22Rv1 (cell line): ENCODE results near the gene RNF11.

Experiments
- H3K27ac ChIP-seq: fragments of 450-650 bp; 2 replicates; pipeline ENCODE4 v1.5.1; 2017
- ZFX ChIP-seq: fragments of 450-650 bp; IDR thresholded peaks from 2 replicates; pipeline ENCODE4 v1.6.1; 2017; ENCODE audit warnings: antibody characterized with exemption, borderline replicate concordance
- TF ChIP-seq, protein P1 (sequence below): fragments of 450-650 bp; IDR thresholded peaks from 2 replicates; pipeline ENCODE4 v1.5.1; 2017; ENCODE audit warnings: mild to moderate bottlenecking

RNF11 gene

DNA sequence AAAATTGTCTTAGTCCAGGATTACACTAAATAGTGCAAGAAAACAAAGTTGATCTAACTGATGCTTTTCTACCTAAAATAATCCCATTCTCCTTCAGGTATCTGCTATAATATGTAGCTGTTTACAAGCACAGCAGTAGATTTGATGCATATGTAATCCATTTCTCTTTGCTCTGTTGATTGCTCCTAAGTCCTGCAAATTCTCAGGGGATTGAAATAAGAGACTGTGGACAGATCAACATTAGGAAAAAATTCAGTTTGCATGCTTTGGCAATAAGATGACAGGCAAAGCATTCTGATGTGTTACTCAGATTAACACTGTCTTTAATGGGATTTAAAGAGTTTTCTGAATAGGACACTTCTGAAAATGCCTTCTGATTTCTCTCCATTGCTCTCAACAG is 34.7 kb downstream of the RNF11 start:
- TF ChIP-seq ZFX, result no peak
- TF ChIP-seq, protein P1, sequence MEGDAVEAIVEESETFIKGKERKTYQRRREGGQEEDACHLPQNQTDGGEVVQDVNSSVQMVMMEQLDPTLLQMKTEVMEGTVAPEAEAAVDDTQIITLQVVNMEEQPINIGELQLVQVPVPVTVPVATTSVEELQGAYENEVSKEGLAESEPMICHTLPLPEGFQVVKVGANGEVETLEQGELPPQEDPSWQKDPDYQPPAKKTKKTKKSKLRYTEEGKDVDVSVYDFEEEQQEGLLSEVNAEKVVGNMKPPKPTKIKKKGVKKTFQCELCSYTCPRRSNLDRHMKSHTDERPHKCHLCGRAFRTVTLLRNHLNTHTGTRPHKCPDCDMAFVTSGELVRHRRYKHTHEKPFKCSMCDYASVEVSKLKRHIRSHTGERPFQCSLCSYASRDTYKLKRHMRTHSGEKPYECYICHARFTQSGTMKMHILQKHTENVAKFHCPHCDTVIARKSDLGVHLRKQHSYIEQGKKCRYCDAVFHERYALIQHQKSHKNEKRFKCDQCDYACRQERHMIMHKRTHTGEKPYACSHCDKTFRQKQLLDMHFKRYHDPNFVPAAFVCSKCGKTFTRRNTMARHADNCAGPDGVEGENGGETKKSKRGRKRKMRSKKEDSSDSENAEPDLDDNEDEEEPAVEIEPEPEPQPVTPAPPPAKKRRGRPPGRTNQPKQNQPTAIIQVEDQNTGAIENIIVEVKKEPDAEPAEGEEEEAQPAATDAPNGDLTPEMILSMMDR, result no peak
- no peak overlapping the region for H3K27ac ChIP-seq

DNA sequence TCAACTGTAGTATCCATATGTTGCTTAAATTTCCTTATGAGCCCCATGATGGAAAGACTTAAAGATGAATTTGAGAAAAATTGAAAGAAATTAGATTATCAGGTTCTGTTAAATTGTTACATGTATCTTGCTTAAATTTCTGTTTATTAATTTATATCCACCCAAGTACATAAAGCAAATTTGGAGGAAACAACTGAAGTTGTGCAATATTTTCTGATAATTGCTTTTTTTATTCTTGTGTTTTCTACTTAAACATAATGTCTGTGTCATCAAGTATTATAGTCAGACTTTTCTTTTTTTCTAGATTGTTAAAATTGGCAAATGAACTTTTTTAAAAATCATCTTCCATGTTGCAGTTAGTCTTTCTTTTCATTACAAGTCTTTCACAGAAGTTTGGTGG is 36.8 kb downstream of the RNF11 start:
- no peak for TF ChIP-seq ZFX
- TF ChIP-seq, protein P1, result no peak
- no peak overlapping the region for H3K27ac ChIP-seq

DNA sequence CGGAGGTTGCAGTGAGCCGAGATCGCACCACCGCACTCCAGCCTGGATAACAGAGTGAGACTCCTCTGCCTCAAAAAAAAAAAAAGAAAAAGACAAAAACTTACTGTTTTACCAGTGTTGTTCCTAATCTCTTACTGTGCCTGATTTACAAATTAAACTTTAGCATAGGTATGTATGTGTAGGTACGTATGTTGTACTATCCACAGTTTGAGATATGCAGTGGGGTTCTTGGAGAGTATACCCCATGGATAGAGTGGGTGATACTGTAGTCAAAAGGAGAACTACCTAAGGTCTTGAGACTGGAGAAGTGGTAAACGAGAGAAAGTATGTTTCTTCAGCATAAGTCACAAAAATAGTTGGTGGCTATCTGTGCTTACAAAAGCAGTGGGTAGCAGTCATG is 38.6 kb downstream of the RNF11 start:
- TF ChIP-seq, protein P1, result no peak
- no peak for TF ChIP-seq ZFX
- no peak overlapping the region for H3K27ac ChIP-seq

DNA sequence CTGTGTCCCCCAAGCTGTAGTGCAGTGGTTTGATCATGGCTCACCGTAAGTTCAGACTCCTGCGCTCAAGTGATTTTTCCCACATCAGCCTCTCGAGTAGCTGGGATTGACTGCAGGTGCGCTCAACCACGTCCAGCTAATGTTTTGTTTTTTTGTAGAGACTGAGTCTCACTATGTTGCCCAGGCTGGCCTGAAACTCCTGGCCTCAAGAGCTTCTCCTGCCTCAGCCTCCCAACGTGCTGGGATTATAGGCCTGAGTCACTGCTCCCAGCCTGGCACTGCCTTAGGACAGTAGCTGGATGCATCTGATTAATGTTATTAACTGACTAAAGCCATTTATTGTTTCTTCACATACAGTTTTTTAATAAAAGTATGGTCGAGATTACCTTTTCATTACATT is 40.2 kb downstream of the RNF11 start:
- TF ChIP-seq ZFX, result no peak
- TF ChIP-seq, protein P1, result no peak
- no peak overlapping the region for H3K27ac ChIP-seq

DNA sequence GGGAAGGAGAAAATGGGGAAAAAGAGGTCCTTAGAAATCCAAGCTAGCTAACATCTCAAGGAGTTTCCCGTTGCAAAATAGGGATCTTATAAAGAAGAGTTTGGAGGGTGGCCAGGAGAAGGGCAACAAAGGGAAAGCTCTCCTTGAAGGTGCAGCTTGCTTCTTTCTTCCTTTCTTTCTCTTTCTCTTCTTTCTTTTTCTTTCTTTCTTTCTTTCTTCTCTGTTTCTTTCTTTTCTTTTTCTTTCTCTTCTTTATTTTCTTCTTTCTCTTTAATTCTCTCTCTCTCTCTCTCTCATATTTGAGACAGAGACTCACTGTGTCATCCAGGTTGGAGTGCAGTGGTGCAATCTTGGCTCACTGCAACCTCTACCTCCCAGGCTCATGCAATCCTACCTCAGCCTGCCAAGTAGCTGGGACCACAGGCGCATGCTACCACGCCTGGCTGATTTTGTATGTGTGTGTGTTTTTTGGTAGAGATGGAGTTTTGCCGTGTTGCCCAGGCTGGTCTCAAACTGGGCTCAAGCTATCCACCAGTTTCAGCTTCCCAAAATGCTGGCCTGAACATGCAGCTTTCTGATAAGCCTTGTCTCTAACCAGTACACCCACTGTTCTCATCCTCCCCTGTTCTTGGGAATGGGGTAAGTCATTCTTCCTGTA is 44.4 kb downstream of the RNF11 start:
- TF ChIP-seq, protein P1, result no peak
- TF ChIP-seq ZFX, result no peak
- H3K27ac ChIP-seq, result no peak overlapping the region

DNA sequence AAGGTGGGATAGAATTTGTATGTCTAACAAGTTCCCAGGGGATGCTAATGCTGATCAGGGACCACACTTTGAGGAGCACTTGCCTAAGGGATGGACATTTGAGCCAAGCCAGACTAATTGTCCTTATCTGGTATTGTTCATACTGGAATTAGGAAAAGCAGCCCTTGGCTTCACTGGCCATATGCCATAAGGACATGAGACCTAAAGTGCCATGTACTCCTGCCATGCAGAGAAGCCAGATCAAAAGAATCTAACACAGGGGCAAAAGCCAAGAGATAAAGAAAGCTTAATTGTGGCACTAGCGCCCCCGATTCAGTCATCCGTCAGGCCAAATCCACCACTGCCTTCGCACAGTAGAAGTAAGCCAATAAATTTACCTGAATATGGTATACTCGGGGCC is 45.7 kb downstream of the RNF11 start:
- no peak for TF ChIP-seq ZFX
- TF ChIP-seq, protein P1, result no peak
- no peak overlapping the region for H3K27ac ChIP-seq

DNA sequence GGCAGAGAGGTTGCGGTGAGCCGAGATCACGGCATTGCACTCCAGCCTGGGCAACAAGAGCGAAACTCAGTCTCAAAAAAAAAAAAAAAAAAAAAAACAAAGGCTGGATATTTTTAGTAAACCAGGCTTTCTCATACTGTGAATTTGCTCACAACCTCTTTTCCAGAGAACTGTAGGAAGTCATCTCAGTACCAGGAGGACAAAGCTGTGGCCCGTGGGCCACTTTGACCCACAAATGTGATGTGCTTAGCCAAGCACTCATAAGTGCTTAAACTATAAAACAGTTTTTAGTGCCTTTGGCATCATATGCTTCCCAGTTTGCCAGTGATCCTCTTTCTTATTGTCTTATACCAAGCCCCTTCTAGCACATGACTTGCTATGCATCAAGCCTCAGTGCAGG is 46.5 kb downstream of the RNF11 start:
- no peak overlapping the region for H3K27ac ChIP-seq
- TF ChIP-seq ZFX, result no peak
- TF ChIP-seq, protein P1, result no peak
